HEK293T (cell line): ENCODE data around the gene CDHR4.

Experiments
- ARNT ChIP-seq: fragments of 450-650 bp; IDR thresholded peaks from 2 replicates; pipeline ENCODE4 v1.6.1; 2017; ENCODE audit warnings: mild to moderate bottlenecking
- FOXA1 ChIP-seq: fragments of 450-650 bp; IDR thresholded peaks from 2 replicates; pipeline ENCODE4 v1.6.1; 2016; ENCODE audit warnings: mild to moderate bottlenecking
- FOXM1 ChIP-seq: fragments of 450-650 bp; IDR thresholded peaks from 2 replicates; pipeline ENCODE4 v1.6.1; 2017; ENCODE audit warnings: mild to moderate bottlenecking, borderline replicate concordance
- HDGF ChIP-seq: fragments of 450-650 bp; IDR thresholded peaks from 2 replicates; pipeline ENCODE4 v1.6.1; 2017; ENCODE audit warnings: antibody characterized with exemption, borderline replicate concordance
- L3MBTL2 ChIP-seq: fragments of 450-650 bp; conservative IDR thresholded peaks from 2 replicates; pipeline ENCODE4 v1.6.1; 2016; ENCODE audit warnings: mild to moderate bottlenecking
- LEF1 ChIP-seq: fragments of 450-650 bp; IDR thresholded peaks from 2 replicates; pipeline ENCODE4 v1.6.1; 2017; ENCODE audit warnings: mild to moderate bottlenecking, borderline replicate concordance
- PKNOX1 ChIP-seq: fragments of 450-650 bp; IDR thresholded peaks from 2 replicates; pipeline ENCODE4 v1.6.1; 2016
- SP1 ChIP-seq: fragments of 450-650 bp; IDR thresholded peaks from 2 replicates; pipeline ENCODE4 v1.6.1; 2017
- SUZ12 ChIP-seq: fragments of 450-650 bp; IDR thresholded peaks from 2 replicates; pipeline ENCODE4 v1.6.1; 2016; ENCODE audit warnings: mild to moderate bottlenecking
- TARDBP ChIP-seq: fragments of 450-650 bp; IDR thresholded peaks from 2 replicates; pipeline ENCODE4 v1.6.1; 2016
- ZNF384 ChIP-seq: fragments of 450-650 bp; IDR thresholded peaks from 2 replicates; pipeline ENCODE4 v1.6.1; 2016

- TF ChIP-seq SP1 (no peak), FOXM1 (no peak), HDGF (no peak), ARNT (no peak), ZNF384 (no peak), L3MBTL2 (no peak), PKNOX1 (no peak), FOXA1 (no peak), LEF1 (no peak), TARDBP (no peak), SUZ12 (no peak)
These were observed 5.7 kb upstream of the CDHR4 start for GRCh38 chr3:49805367-49805782.
